Spleen (tissue), 11 donors: ENCODE data around the gene SAAL1. TPM values are rescaled to one million over a fixed set of nuclear protein-coding genes. Genes with fewer than 3 reads are reported as not detected.

Source experiments
- DNase-seq: peaks from one replicate; pipeline ENCODE4 v3.0.0-alpha.2; 2020
- H3K27ac ChIP-seq, 8 donors: fragments of 200-600 bp; sonication (generic) in 7 of 8; 1 replicate in 4 of 8; 2 replicates in 4 of 8; pipeline versions ENCODE4 v1.5.0 to v1.8.0; 2016 to 2021; ENCODE audit warnings: inconsistent platforms in 4 of 8, mild to moderate bottlenecking in 4 of 8, moderate library complexity in 1 of 8
- H3K27me3 ChIP-seq, 7 donors: fragments of 200-600 bp; sonication (generic) in 6 of 7; replicated peaks in 1 of 7; 1 replicate in 4 of 7; 2 replicates in 3 of 7; pipeline versions ENCODE4 v1.5.0 to v1.8.0; 2016 to 2021; ENCODE audit warnings: inconsistent platforms in 3 of 7, mild to moderate bottlenecking in 1 of 7
- H3K36me3 ChIP-seq, 6 donors: fragments of 200-600 bp; sonication (generic) in 5 of 6; 1 replicate in 4 of 6; 2 replicates in 2 of 6; pipeline versions ENCODE4 v1.5.0 to v1.8.0; 2016 to 2021; ENCODE audit warnings: inconsistent platforms in 2 of 6
- H3K4me1 ChIP-seq, 6 donors: fragments of 200-600 bp; sonication (generic) in 5 of 6; 1 replicate in 3 of 6; 2 replicates in 3 of 6; pipeline versions ENCODE4 v1.5.0 to v1.8.0; 2016 to 2021; ENCODE audit warnings: inconsistent platforms in 3 of 6
- H3K4me3 ChIP-seq, 8 donors: fragments of 200-600 bp; sonication (generic) in 7 of 8; 1 replicate in 4 of 8; 2 replicates in 4 of 8; pipeline versions ENCODE4 v1.5.0 to v1.8.0; 2016 to 2021; ENCODE audit warnings: inconsistent platforms in 4 of 8, mild to moderate bottlenecking in 4 of 8, moderate library complexity in 2 of 8
- H3K9me3 ChIP-seq, 8 donors: fragments of 200-600 bp; sonication (generic) in 7 of 8; 1 replicate in 4 of 8; 2 replicates in 4 of 8; pipeline versions ENCODE4 v1.5.0 to v1.8.0; 2016 to 2021; ENCODE audit warnings: inconsistent platforms in 4 of 8
- CTCF ChIP-seq, 11 experiments: fragments of 200-600 bp in 7 of 11; fragments of 450-650 bp in 4 of 11; sonication (generic) in 4 of 11; IDR thresholded peaks in 8 of 11; conservative IDR thresholded peaks in 3 of 11; 1 replicate in 7 of 11; 2 replicates in 4 of 11; pipeline versions ENCODE4 v1.4.0 to v1.8.0; 2016 to 2021; ENCODE audit warnings: antibody characterized with exemption in 11 of 11, inconsistent platforms in 4 of 11, mild to moderate bottlenecking in 1 of 11
- POLR2A ChIP-seq, 3 donors: fragments of 450-650 bp; IDR thresholded peaks; one replicate each; pipeline ENCODE4 v1.5.1; 2017; ENCODE audit warnings: antibody characterized with exemption in 3 of 3, mild to moderate bottlenecking in 1 of 3
- POLR2AphosphoS5 ChIP-seq, 3 donors: sonication (generic); formaldehyde crosslinking; IDR thresholded peaks; one replicate each; pipeline ENCODE4 v1.5.1; 2017; ENCODE audit warnings: antibody characterized with exemption in 3 of 3
- WGBS, 5 donors: extraction: QIAGEN DNeasy Blood & Tissue Kit in 3 of 5; methylation state at CpG; one replicate each; pipeline versions ENCODE4 v1.1.5 to v1.1.7; 2013 to 2018; 5-methylcytosine and 5-hydroxymethylcytosine counted together
- intact Hi-C: fragments of 100-400 bp; cut with DNase I; formaldehyde crosslinking; loops from one replicate; pipeline ENCODE4 v1.15.0; 2023; ENCODE audit warnings: low total_unique reads
- polyA plus RNA-seq, 3 donors: library from polyadenylated mRNA; stranded (reverse); fragments of 200-250 nt; gene quantifications; one replicate each; pipeline ENCODE4 v1.2.1, GENCODE V29; 2013
- total RNA-seq, 7 donors: library from RNA; depleted of rRNA in 3 of 7; stranded (reverse); fragments of >200 nt in 3 of 7; fragmentation: NEBNext Ultra II Directional in 4 of 7; extraction: Animal tissue kit (Norgen Biotek cat#: 25700) in 4 of 7; gene quantifications; one replicate each; pipeline versions ENCODE4 v1.1.0 to v1.2.1, GENCODE V29; 2016 to 2021
- donor health status: healthy with polysubstance abuse.
- donor health status: DM: no; HTN: no; CAD: no; lungs with moderate emphysema.
- donor health status: DM: no; HTN: no; CAD: no.
- donor health status: Bipolar disorder and iron deficiency.
- donor health status: healthy.
- donor health status: DM: no; HTN: no; CAD: no.
- donor health status: DM: yes; HTN: yes; CAD: no.

SAAL1 gene
- total and polyA plus RNA-seq, 10 donors: 12.7 to 26.9 (median 15.2) TPM

DNA sequence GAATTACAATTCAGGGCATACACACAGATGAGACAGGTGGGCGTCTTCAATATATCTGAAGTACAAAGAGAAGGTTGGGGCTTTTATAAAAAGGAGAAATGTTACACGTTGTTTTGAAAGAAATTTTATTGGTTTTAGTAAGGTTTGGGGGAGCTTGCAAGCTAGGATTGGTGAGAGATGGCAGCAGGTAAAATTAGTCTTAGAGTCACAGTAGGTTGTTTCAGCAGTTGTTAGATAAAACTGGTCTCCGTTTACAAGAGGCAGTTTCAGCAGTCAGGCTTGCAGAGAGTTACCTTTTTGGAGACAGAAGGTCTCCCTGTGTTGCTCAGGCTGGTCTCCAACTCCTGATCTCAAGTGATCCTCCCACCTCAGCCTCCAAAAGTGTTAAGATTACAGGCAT lies 2.4 kb upstream of the SAAL1 start:
- Histone ChIP-seq H3K4me1 (peaks cover 7 to 29% (median 21%) of the 10 kb centered on the region in 6 donors), H3K9me3 (no peaks in the 10 kb centered on the region), H3K27ac (no peak overlapping the region), H3K36me3 (peaks cover 0 to 6% (median 2%) of the 10 kb centered on the region in 6 donors), H3K27me3 (peaks cover 0 to 4% (median 0%) of the 10 kb centered on the region in 7 donors), H3K4me3 (no peak overlapping the region)
- intact Hi-C loops: loop anchor here (5.0 kb wide), 1 partner anchor 96 kb away; the partner anchor contains the start of gene SERGEF
- DNase-seq: no peak
- WGBS, 5 donors: 57 to 73% (median 71%) methylated on average over 3 of the region's 3 CpGs
- TF ChIP-seq POLR2AphosphoS5 (IDR thresholded peaks at IDR 0.05): no peak
- TF ChIP-seq POLR2A (IDR thresholded peaks at IDR 0.05): no peak
- no peak for TF ChIP-seq CTCF (IDR thresholded peaks at IDR 0.05 in 8 of 11, conservative IDR thresholded peaks at IDR 0.05 in 3 of 11)

GRCh38 chr11:18106688-18107087 lies 806 bp upstream of the SAAL1 start:
- H3K27ac ChIP-seq: no peak overlapping the region
- intact Hi-C loops: loop anchor here (5.0 kb wide), 1 partner anchor 94 kb away; the partner anchor contains the start of gene SERGEF

DNA sequence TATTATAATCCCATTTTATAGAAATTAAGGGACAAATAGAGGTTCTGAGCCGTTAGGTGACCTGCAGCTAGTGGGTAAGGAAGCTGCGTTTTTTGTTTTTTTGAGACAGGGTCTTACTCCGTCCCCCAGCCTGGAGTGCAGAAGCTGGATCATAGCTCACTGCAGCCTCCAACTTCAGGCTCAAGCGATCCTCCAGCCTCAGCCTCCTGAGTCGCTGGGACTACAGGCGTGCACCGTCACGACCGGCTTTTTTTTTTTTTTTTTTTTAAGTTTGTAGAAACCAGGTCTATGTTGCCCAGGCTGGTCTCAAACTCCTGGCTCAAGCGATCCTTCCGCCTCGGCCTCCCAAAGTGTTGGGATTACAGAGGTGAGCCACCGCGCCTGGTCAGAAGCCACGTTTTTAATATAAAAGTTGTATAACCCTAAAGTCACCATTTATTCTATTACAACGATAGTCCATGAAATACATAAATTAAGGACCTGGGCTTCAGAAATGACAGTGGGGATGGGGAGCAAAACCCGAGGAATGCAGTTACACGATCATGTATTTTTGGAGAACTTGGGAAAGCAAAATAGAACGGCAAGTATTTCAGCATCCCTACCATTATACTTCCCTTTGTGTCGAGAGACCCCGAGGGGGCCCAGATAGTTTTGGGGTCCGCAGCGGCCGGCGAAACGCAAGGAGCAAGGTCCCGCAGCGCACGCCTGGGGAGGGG lies 638 bp downstream of the SAAL1 start:
- H3K4me1 ChIP-seq: peaks cover 7 to 45% (median 21%) of the 10 kb centered on the region in 6 donors
- H3K27ac ChIP-seq: peak overlapping the region in 6 of 8 donors; percentile 41 to 83 (median 78)
- peaks cover 0 to 4% (median 0%) of the 10 kb centered on the region in 7 donors for H3K27me3 ChIP-seq
- H3K9me3 ChIP-seq: no peaks in the 10 kb centered on the region
- no peak for DNase-seq
- peak overlapping the region; percentile 65 to 92 (median 84) for H3K4me3 ChIP-seq
- peaks cover 0 to 35% (median 17%) of the 10 kb centered on the region in 6 donors for H3K36me3 ChIP-seq
- intact Hi-C loops: loop anchor here (5.0 kb wide), 1 partner anchor 93 kb away; the partner anchor contains the start of gene SERGEF
- 21 to 27% (median 23%) methylated on average over 26 to 29 of the region's 29 CpGs for WGBS, 5 donors
- TF ChIP-seq CTCF (IDR thresholded peaks at IDR 0.05 in 8 of 11, conservative IDR thresholded peaks at IDR 0.05 in 3 of 11): no peak
- no peak for TF ChIP-seq POLR2A (IDR thresholded peaks at IDR 0.05)
- no peak for TF ChIP-seq POLR2AphosphoS5 (IDR thresholded peaks at IDR 0.05)

More at GRCh38 chr11:18106688-18107087, 806 bp upstream of the SAAL1 start:
- peaks cover 0 to 22% (median 12%) of the 10 kb centered on the region in 6 donors for H3K36me3 ChIP-seq
- H3K4me1 ChIP-seq: peaks cover 7 to 36% (median 21%) of the 10 kb centered on the region in 6 donors
- H3K4me3 ChIP-seq: peak overlapping the region in 2 of 8 donors; percentile 86 to 91
- peaks cover 0 to 4% (median 0%) of the 10 kb centered on the region in 7 donors for H3K27me3 ChIP-seq
- TF ChIP-seq POLR2AphosphoS5 (IDR thresholded peaks at IDR 0.05) (no peak), CTCF (IDR thresholded peaks at IDR 0.05 in 8 of 11, conservative IDR thresholded peaks at IDR 0.05 in 3 of 11) (no peak), POLR2A (IDR thresholded peaks at IDR 0.05) (no peak)
- no peaks in the 10 kb centered on the region for H3K9me3 ChIP-seq
- WGBS, 5 donors: 82 to 93% (median 90%) methylated on average over 9 of the region's 9 CpGs
- no peak for DNase-seq
